Measurements from ENCODE around the gene LACTB. TPM values are rescaled to one million over a fixed set of nuclear protein-coding genes. Genes with fewer than 3 reads are reported as not detected.

LACTB gene
- total and polyA plus RNA-seq, 8 donors: 4.8 to 11.2 (median 6.6) TPM

- ATAC-seq: no peak
- no peaks in the 10 kb centered on the region for H3K9me3 ChIP-seq
- H3K27me3 ChIP-seq: no peaks in the 10 kb centered on the region
- no peak overlapping the region for H3K4me3 ChIP-seq
- intact Hi-C loops (cut with DNase I): loop anchor here in 2 of 3 donors (5.0 to 10.0 kb wide), 2 partner anchors 305 to 307 kb away; no protein-coding TSS in a partner anchor
- H3K4me1 ChIP-seq: peaks cover 0 to 4% (median 0%) of the 10 kb centered on the region in 3 donors
- no peak for DNase-seq
- no peak overlapping the region for H3K27ac ChIP-seq
- WGBS, 2 donors: 79 to 86% methylated on average over 6 of the region's 6 CpGs
- no peak for TF ChIP-seq CTCF (IDR thresholded peaks at IDR 0.05)
- no peaks in the 10 kb centered on the region for H3K36me3 ChIP-seq
- FAIRE-seq: no peak
Observed at GRCh38 chr15:63089260-63090043, 32.2 kb upstream of the LACTB start.

- no peaks in the 10 kb centered on the region for H3K27me3 ChIP-seq
- no peaks in the 10 kb centered on the region for H3K9me3 ChIP-seq
- intact Hi-C loops (cut with DNase I): loop anchor here in 2 of 3 donors (5.0 to 10.0 kb wide), 2 partner anchors 306 to 308 kb away; no protein-coding TSS in a partner anchor
- ATAC-seq (no peak), DNase-seq (no peak), FAIRE-seq (no peak)
- peaks cover 0 to 4% (median 0%) of the 10 kb centered on the region in 3 donors for H3K4me1 ChIP-seq
- H3K4me3 ChIP-seq: no peak overlapping the region
- H3K36me3 ChIP-seq: no peaks in the 10 kb centered on the region
- WGBS, 2 donors: 91 to 97% methylated on average over 9 of the region's 9 CpGs
- no peak overlapping the region for H3K27ac ChIP-seq
- TF ChIP-seq CTCF (IDR thresholded peaks at IDR 0.05): no peak
Observed at GRCh38 chr15:63090472-63090871, 31.2 kb upstream of the LACTB start.

- no peak for TF ChIP-seq CTCF (IDR thresholded peaks at IDR 0.05)
- H3K9me3 ChIP-seq: no peaks in the 10 kb centered on the region
- H3K36me3 ChIP-seq: no peaks in the 10 kb centered on the region
- ATAC-seq (no peak), DNase-seq (no peak), FAIRE-seq (no peak)
- H3K27me3 ChIP-seq: no peaks in the 10 kb centered on the region
- H3K4me1 ChIP-seq: peaks cover 0 to 4% (median 0%) of the 10 kb centered on the region in 3 donors
- H3K27ac ChIP-seq: no peak overlapping the region
- intact Hi-C loops (cut with DNase I): loop anchor here in 2 of 3 donors (5.0 to 10.0 kb wide), 2 partner anchors 306 to 309 kb away; no protein-coding TSS in a partner anchor
- no peak overlapping the region for H3K4me3 ChIP-seq
- WGBS, 2 donors: 81 to 82% methylated on average over 10 of the region's 10 CpGs
Observed at GRCh38 chr15:63090887-63091286, 30.8 kb upstream of the LACTB start.

GRCh38 chr15:63091679-63092446 is 29.8 kb upstream of the LACTB start:
- Histone ChIP-seq H3K4me3 (no peak overlapping the region), H3K36me3 (no peaks in the 10 kb centered on the region), H3K9me3 (no peaks in the 10 kb centered on the region), H3K27me3 (no peaks in the 10 kb centered on the region), H3K4me1 (peaks cover 0 to 4% (median 0%) of the 10 kb centered on the region in 3 donors), H3K27ac (no peak overlapping the region)
- 61 to 66% methylated on average over 4 of the region's 4 CpGs for WGBS, 2 donors
- FAIRE-seq (no peak), ATAC-seq (no peak), DNase-seq (no peak)
- intact Hi-C loops (cut with DNase I): loop anchor here in 2 of 3 donors (5.0 to 10.0 kb wide), 2 partner anchors 307 to 310 kb away; no protein-coding TSS in a partner anchor
- no peak for TF ChIP-seq CTCF (IDR thresholded peaks at IDR 0.05)

Measured in pancreas (tissue), 10 donors.